Heart left ventricle (tissue), 16 donors: ENCODE data around the gene NDUFA9. TPM values are rescaled to one million over a fixed set of nuclear protein-coding genes. Genes with fewer than 3 reads are reported as not detected.

ENCODE experiments used
- ATAC-seq, 4 donors: fragments of 200-7000 bp; cut with Tn5 transposase; one replicate each; pipeline ENCODE4 v1.9.1; 2020 to 2022; ENCODE audit warnings: moderate library complexity in 4 of 4, mild to moderate bottlenecking in 3 of 4, moderate number of reproducible peaks in 1 of 4
- DNase-seq, 5 donors: peaks; one replicate each; pipeline ENCODE4 v3.0.0-alpha.2; 2020
- H3K27ac ChIP-seq, 12 donors: fragments of 200-600 bp; sonication (generic) in 4 of 12; one replicate each; pipeline versions ENCODE4 v1.5.0 to v1.8.0; 2016 to 2022; ENCODE audit warnings: mild to moderate bottlenecking in 2 of 12
- H3K27me3 ChIP-seq, 9 donors: fragments of 200-600 bp; sonication (generic) in 2 of 9; one replicate each; pipeline versions ENCODE4 v1.5.1 to v1.8.0; 2016 to 2022; ENCODE audit warnings: mild to moderate bottlenecking in 3 of 9
- H3K36me3 ChIP-seq, 9 donors: fragments of 200-600 bp; sonication (generic) in 2 of 9; one replicate each; pipeline versions ENCODE4 v1.5.0 to v1.8.0; 2018 to 2022; ENCODE audit warnings: mild to moderate bottlenecking in 2 of 9
- H3K4me1 ChIP-seq, 12 donors: fragments of 200-600 bp; sonication (generic) in 4 of 12; one replicate each; pipeline versions ENCODE4 v1.5.0 to v1.8.0; 2016 to 2022; ENCODE audit warnings: mild to moderate bottlenecking in 3 of 12
- H3K4me3 ChIP-seq, 12 donors: fragments of 200-600 bp; sonication (generic) in 4 of 12; one replicate each; pipeline versions ENCODE4 v1.5.0 to v1.8.0; 2017 to 2022; ENCODE audit warnings: mild to moderate bottlenecking in 9 of 12, moderate library complexity in 4 of 12
- H3K9me3 ChIP-seq, 12 donors: fragments of 200-600 bp; sonication (generic) in 4 of 12; one replicate each; pipeline versions ENCODE4 v1.5.0 to v1.8.0; 2016 to 2022; ENCODE audit warnings: mild to moderate bottlenecking in 1 of 12
- POLR2A ChIP-seq, 2 donors: fragments of 450-650 bp; IDR thresholded peaks; one replicate each; pipeline ENCODE4 v1.6.1; 2017; ENCODE audit warnings: antibody characterized with exemption in 2 of 2, mild to moderate bottlenecking in 2 of 2, moderate library complexity in 2 of 2
- WGBS, 4 donors: extraction: QIAGEN DNeasy Blood & Tissue Kit in 2 of 4; methylation state at CpG; one replicate each; pipeline versions ENCODE4 v1.1.5 to v1.1.7; 2013 to 2018; 5-methylcytosine and 5-hydroxymethylcytosine counted together
- intact Hi-C, 10 donors: fragments of 100-400 bp; cut with DNase I; formaldehyde crosslinking; loops; one replicate each; pipeline versions ENCODE4 v1.11.1 to v1.14.2; 2022
- polyA plus RNA-seq, 2 donors: library from polyadenylated mRNA; stranded (reverse); fragments of 200-250 nt; gene quantifications; one replicate each; pipeline ENCODE4 v1.2.3, GENCODE V29; 2013
- total RNA-seq, 9 donors: library from RNA; depleted of rRNA in 2 of 9; stranded (reverse); fragments of >200 nt in 2 of 9; fragmentation: NEBNext Ultra II Directional in 3 of 9; extraction: Animal tissue kit (Norgen Biotek cat#: 25700) in 3 of 9; gene quantifications; one replicate each; pipeline versions ENCODE4 v1.1.0 to v1.2.4, GENCODE V29; 2016 to 2023
- TF ChIP-seq, protein P1 (sequence below), 12 donors: fragments of 200-600 bp; sonication (generic) in 4 of 12; IDR thresholded peaks; one replicate each; pipeline versions ENCODE4 v1.5.0 to v1.8.0; 2018 to 2022; ENCODE audit warnings: antibody characterized with exemption in 12 of 12, mild to moderate bottlenecking in 5 of 12
- donor health status: ischemic (EF 13 %, LVEDD 7.1; RV severe dilation, severe dysfunction).
- donor health status: healthy with polysubstance abuse.
- donor health status: DM: no; HTN: yes; CAD: no.
- donor health status: DM: no; HTN: no; CAD: no.
- donor health status: ischemic (EF 25% LVEDD 6.9; RV normal size, moderate dysfunction).
- donor health status: ischemic (EF 25% LVEDD 5.7; RV mildly dilated, moderate dysfunction).
- donor health status: healthy.
- donor health status: DM: yes; HTN: yes; CAD: no.
- donor health status: ischemic (EF 35%, LVEDD 5.7; RV mildly dilated, moderate dysfunction).
- donor health status: nonischemic (EF 11% LVEDD 7.7; RV severe dilation, severe dysfunction).
- donor health status: DM: yes; HTN: yes; CAD: no.
- donor health status: PGD.
- donor health status: ischemic (EF 29% LVEDD 5.4; RV normal size, mild dysfunction).
- donor health status: nonischemic (EF 23%, LVEDD 6.1; RV moderate dilation, normal function).

The NDUFA9 gene
- total and polyA plus RNA-seq, 11 donors, result 59.2 to 333 (median 230) TPM

DNA sequence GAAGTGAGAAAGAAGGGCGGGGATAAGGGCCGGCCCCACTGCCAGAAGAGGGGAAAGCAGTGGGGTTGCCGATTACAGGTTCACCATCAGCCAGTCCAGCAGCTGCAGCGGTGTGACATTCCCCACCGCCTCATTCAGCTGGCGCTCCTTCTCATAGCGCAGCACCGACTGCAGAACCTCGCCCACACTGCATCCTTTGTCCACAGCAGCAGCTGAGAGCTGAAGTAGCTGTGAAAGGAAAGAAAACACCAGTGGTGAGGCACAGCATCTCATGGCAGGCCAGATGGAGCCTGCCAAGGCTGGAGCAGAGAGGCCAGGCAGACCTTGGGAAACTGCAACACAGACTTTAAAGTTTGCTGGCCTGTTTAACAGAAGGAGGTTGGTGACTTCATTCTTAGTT lies 33.2 kb upstream of the NDUFA9 start:
- Histone ChIP-seq H3K4me1 (no peaks in the 10 kb centered on the region), H3K27me3 (no peaks in the 10 kb centered on the region), H3K27ac (no peak overlapping the region), H3K36me3 (peaks cover 0 to 56% (median 44%) of the 10 kb centered on the region in 9 donors), H3K9me3 (no peaks in the 10 kb centered on the region), H3K4me3 (no peak overlapping the region)
- no peak for DNase-seq
- TF ChIP-seq, protein P1, sequence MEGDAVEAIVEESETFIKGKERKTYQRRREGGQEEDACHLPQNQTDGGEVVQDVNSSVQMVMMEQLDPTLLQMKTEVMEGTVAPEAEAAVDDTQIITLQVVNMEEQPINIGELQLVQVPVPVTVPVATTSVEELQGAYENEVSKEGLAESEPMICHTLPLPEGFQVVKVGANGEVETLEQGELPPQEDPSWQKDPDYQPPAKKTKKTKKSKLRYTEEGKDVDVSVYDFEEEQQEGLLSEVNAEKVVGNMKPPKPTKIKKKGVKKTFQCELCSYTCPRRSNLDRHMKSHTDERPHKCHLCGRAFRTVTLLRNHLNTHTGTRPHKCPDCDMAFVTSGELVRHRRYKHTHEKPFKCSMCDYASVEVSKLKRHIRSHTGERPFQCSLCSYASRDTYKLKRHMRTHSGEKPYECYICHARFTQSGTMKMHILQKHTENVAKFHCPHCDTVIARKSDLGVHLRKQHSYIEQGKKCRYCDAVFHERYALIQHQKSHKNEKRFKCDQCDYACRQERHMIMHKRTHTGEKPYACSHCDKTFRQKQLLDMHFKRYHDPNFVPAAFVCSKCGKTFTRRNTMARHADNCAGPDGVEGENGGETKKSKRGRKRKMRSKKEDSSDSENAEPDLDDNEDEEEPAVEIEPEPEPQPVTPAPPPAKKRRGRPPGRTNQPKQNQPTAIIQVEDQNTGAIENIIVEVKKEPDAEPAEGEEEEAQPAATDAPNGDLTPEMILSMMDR (IDR thresholded peaks at IDR 0.05), result no peak
- TF ChIP-seq POLR2A (IDR thresholded peaks at IDR 0.05), result no peak
- intact Hi-C loops, result no loop called here
- WGBS, 4 donors, result 81 to 90% (median 87%) methylated on average over 9 of the region's 9 CpGs
- ATAC-seq, result no peak

DNA sequence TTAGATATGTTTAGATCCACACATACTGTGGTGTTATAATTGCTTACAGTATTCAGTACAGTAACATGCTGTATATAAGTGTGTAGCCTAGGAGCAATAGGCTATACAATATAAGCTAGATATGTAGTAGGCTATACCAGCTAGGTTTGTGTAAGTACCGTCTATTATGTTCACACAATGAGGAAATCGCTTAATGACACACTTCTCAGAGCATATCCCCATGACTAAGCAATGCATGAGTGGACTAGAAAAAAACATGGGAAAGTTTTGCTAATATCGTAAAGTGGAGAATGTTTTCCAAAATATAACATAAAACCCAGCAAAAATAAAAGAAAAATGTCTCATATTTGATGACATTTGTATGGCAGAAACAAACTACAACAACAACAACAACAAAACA lies 27.4 kb upstream of the NDUFA9 start:
- DNase-seq (no peak), ATAC-seq (no peak)
- WGBS, 4 donors, result 88 to 96% (median 96%) methylated on average over 3 of the region's 3 CpGs
- no peak overlapping the region for H3K4me3 ChIP-seq
- intact Hi-C loops, result no loop called here
- no peaks in the 10 kb centered on the region for H3K4me1 ChIP-seq
- no peaks in the 10 kb centered on the region for H3K9me3 ChIP-seq
- H3K36me3 ChIP-seq, result no peaks in the 10 kb centered on the region
- no peak for TF ChIP-seq POLR2A (IDR thresholded peaks at IDR 0.05)
- TF ChIP-seq, protein P1 (IDR thresholded peaks at IDR 0.05), result no peak
- H3K27ac ChIP-seq, result no peak overlapping the region
- H3K27me3 ChIP-seq, result no peaks in the 10 kb centered on the region

DNA sequence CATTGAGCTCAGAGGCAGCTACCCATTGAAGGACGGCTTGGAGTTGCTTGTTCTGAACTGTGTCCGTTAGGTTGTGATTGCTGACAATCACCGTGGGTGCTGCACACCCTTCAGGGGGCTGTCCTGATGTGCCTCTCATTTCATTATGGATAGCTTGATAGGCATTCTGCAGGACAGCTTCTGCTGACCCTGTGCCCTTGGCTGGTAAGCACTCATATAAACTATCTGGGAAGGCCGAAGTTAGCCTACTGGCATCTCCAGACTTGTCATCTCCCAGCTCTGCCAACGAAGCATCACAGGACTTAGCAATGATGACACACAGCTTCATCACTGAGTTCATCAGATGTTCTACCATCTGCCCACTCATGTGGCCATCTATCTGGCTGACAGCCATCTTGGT lies 22.4 kb upstream of the NDUFA9 start:
- DNase-seq (no peak), ATAC-seq (no peak)
- WGBS, 4 donors, result 77 to 78% (median 78%) methylated on average over 3 to 5 of the region's 5 CpGs

GRCh38 chr12:4628406-4628805 lies 20.5 kb upstream of the NDUFA9 start:
- Histone ChIP-seq H3K9me3 (no peaks in the 10 kb centered on the region), H3K4me1 (no peaks in the 10 kb centered on the region), H3K36me3 (no peaks in the 10 kb centered on the region), H3K27me3 (no peaks in the 10 kb centered on the region), H3K27ac (no peak overlapping the region), H3K4me3 (no peak overlapping the region)
- WGBS, 4 donors, result 90 to 96% (median 94%) methylated on average over 10 of the region's 10 CpGs
- ATAC-seq (no peak), DNase-seq (no peak)
- intact Hi-C loops, result no loop called here
- no peak for TF ChIP-seq POLR2A (IDR thresholded peaks at IDR 0.05)
- TF ChIP-seq, protein P1 (IDR thresholded peaks at IDR 0.05), result no peak

More for the DNA sequence above, 22.4 kb upstream of the NDUFA9 start:
- Histone ChIP-seq H3K27ac (no peak overlapping the region), H3K36me3 (no peaks in the 10 kb centered on the region), H3K27me3 (no peaks in the 10 kb centered on the region), H3K4me3 (no peak overlapping the region), H3K4me1 (no peaks in the 10 kb centered on the region), H3K9me3 (no peaks in the 10 kb centered on the region)
- no peak for TF ChIP-seq POLR2A (IDR thresholded peaks at IDR 0.05)
- TF ChIP-seq, protein P1 (IDR thresholded peaks at IDR 0.05), result no peak
- intact Hi-C loops, result no loop called here
